Chondrocyte (in vitro differentiated cells): ENCODE data around the gene OVCA2. TPM values are rescaled to one million over a fixed set of nuclear protein-coding genes. Genes with fewer than 3 reads are reported as not detected.

Experiments
- DNase-seq: peaks from one replicate; pipeline ENCODE4 v3.0.0; 2021; ENCODE audit warnings: mixed read lengths, low spot score
- H3K27ac Mint-ChIP-seq: one replicate; pipeline ENCODE4 v1.8.0; 2021; ENCODE audit warnings: mild to moderate bottlenecking, moderate library complexity, mixed read lengths; ENCODE audit not compliant: unreplicated experiment
- H3K27me3 Mint-ChIP-seq: 2 replicates; pipeline ENCODE4 v1.8.0; 2021; ENCODE audit warnings: low read depth, mixed read lengths
- H3K36me3 Mint-ChIP-seq: 2 replicates; pipeline ENCODE4 v1.8.0; 2021; ENCODE audit warnings: low read depth, mixed read lengths
- H3K4me1 Mint-ChIP-seq: 2 replicates; pipeline ENCODE4 v1.8.0; 2021; ENCODE audit warnings: low read depth, mild to moderate bottlenecking, mixed read lengths
- H3K4me3 Mint-ChIP-seq: one replicate; pipeline ENCODE4 v1.8.0; 2021; ENCODE audit warnings: mild to moderate bottlenecking, moderate library complexity, mixed read lengths; ENCODE audit not compliant: unreplicated experiment
- H3K9me3 Mint-ChIP-seq: 2 replicates; pipeline ENCODE4 v1.8.0; 2021; ENCODE audit warnings: low read depth, mixed read lengths
- total RNA-seq: library from RNA; stranded (reverse); gene quantifications from 3 replicates; pipeline ENCODE4 v1.2.1, GENCODE V29; 2021
- TF ChIP-seq, protein P1 (sequence below): fragments of 200-600 bp; sonication (generic); IDR thresholded peaks from 2 replicates; pipeline ENCODE4 v1.5.0; 2021; ENCODE audit warnings: antibody characterized with exemption, mild to moderate bottlenecking, moderate library complexity

The OVCA2 gene
- total RNA-seq, 1 donor from 2014 or later, result 30.1 TPM

DNA sequence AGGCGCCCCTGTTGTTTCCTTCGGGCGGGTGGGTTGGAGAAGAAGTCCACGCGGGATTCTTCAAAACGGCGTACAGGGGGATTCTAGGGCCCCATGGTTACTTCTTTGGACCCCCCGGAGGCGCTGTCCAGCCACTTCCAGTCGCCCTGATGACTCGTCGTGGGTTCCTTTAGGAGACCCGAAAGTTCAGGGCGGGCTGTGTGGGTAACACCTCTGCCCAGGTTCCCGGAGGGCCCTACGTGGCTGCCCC, 12.4 kb downstream of the OVCA2 start:
- no peak for DNase-seq
- H3K4me3 Mint-ChIP-seq, result peak overlapping the region; percentile 62
- H3K36me3 Mint-ChIP-seq, result no peaks in the 10 kb centered on the region
- H3K4me1 Mint-ChIP-seq, result peaks cover 13% of the 10 kb centered on the region
- TF ChIP-seq, protein P1, sequence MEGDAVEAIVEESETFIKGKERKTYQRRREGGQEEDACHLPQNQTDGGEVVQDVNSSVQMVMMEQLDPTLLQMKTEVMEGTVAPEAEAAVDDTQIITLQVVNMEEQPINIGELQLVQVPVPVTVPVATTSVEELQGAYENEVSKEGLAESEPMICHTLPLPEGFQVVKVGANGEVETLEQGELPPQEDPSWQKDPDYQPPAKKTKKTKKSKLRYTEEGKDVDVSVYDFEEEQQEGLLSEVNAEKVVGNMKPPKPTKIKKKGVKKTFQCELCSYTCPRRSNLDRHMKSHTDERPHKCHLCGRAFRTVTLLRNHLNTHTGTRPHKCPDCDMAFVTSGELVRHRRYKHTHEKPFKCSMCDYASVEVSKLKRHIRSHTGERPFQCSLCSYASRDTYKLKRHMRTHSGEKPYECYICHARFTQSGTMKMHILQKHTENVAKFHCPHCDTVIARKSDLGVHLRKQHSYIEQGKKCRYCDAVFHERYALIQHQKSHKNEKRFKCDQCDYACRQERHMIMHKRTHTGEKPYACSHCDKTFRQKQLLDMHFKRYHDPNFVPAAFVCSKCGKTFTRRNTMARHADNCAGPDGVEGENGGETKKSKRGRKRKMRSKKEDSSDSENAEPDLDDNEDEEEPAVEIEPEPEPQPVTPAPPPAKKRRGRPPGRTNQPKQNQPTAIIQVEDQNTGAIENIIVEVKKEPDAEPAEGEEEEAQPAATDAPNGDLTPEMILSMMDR, result no peak
- H3K27ac Mint-ChIP-seq, result no peak overlapping the region
- no peaks in the 10 kb centered on the region for H3K9me3 Mint-ChIP-seq
- no peaks in the 10 kb centered on the region for H3K27me3 Mint-ChIP-seq

DNA sequence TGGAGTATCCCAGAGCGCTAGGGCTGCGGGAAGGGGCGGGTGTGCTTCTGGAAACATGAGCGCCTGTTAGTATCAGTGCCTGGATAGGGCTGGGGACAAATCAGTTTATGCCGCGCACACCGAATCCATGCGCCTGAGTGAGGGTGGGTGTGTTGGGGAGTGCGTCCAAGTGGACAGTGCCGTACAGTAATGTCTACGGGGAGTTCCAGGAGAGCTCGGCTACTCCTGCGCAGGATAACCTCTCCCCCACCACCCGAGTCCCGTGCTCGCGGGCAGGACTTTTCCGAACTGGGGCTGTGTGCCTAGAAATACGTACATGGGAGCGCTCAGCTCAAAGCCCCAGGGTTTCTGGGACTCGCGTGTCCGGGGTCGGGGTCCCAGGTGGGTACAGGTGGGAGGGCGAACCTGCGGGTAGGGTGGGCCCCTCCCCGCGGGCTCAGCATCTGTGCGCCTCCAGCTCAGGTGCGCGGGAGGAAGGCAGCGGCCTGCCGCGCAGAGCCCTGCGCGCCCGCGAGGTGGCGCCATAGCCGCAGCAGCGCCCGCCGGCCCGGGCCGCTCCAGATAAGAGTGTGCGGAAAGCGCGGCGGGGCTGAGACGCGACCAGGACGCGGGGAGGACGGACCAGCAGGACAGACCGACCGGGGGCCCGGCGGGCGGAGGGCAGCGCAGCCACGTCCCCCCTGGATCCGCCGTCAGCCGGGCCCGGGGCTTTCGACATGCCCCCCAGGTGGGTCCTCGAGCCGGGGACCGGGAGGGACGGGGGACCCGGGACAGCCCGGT, 12.9 kb downstream of the OVCA2 start, which contains the start of gene HIC1:
Gene HIC1, plus strand, starts transcription at position 592 of the 780 bp plus-strand sequence. CDS start 1,588 bp downstream, outside the sequence.
- no peaks in the 10 kb centered on the region for H3K36me3 Mint-ChIP-seq
- TF ChIP-seq, protein P1, result peak; percentile 96
- DNase-seq, result no peak
- H3K27me3 Mint-ChIP-seq, result no peaks in the 10 kb centered on the region
- H3K27ac Mint-ChIP-seq, result no peak within 1 kb of the TSS
- H3K4me1 Mint-ChIP-seq, result peaks cover 10% of the 10 kb centered on the region
- no peaks in the 10 kb centered on the region for H3K9me3 Mint-ChIP-seq
- H3K4me3 Mint-ChIP-seq, result peak within 1 kb of the TSS; percentile 62

DNA sequence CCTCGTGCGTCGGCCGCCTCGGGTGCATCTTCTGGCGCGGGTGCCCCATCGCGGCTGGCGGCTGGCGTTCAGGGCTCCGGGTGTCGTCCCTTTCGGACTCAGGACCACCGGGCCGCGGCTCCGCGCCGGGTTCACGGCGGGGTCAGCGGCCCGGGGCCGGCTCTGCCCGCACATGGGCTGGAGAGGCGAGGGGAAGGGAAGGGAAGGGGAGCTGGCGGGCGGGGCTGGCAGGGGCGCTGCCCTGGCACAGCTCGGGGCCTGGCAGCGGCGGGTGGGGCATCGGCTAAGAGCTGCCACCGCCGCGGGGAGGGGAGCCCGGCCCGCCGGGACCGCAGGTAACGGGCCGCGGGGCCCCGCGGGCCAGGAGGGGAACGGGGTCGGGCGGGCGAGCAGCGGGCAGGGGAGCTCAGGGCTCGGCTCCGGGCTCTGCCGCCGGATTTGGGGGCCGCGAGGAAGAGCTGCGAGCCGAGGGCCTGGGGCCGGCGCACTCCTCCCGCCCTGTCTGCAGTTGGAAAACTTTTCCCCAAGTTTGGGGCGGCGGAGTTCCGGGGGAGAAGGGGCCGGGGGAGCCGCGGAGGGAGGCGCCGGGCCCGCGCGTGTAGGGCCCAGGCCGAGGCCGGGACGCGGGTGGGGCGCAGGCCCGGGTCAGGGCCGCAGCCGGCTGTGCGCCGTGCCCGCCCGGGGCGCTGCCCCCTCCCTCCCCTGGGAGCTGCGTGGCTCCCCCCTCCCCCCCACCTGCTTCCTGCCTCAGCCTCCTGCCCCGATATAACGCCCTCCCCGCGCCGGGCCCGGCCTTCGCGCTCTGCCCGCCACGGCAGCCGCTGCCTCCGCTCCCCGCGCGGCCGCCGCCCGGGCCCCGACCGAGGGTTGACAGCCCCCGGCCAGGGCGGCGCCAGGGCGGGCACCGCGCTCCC, 13.7 kb downstream of the OVCA2 start:
- Mint-ChIP-seq H3K27me3 (no peaks in the 10 kb centered on the region), H3K36me3 (no peaks in the 10 kb centered on the region), H3K4me1 (peaks cover 15% of the 10 kb centered on the region), H3K27ac (no peak overlapping the region), H3K4me3 (peak overlapping the region; percentile 63), H3K9me3 (no peaks in the 10 kb centered on the region)
- no peak for DNase-seq
- TF ChIP-seq, protein P1, result no peak

DNA sequence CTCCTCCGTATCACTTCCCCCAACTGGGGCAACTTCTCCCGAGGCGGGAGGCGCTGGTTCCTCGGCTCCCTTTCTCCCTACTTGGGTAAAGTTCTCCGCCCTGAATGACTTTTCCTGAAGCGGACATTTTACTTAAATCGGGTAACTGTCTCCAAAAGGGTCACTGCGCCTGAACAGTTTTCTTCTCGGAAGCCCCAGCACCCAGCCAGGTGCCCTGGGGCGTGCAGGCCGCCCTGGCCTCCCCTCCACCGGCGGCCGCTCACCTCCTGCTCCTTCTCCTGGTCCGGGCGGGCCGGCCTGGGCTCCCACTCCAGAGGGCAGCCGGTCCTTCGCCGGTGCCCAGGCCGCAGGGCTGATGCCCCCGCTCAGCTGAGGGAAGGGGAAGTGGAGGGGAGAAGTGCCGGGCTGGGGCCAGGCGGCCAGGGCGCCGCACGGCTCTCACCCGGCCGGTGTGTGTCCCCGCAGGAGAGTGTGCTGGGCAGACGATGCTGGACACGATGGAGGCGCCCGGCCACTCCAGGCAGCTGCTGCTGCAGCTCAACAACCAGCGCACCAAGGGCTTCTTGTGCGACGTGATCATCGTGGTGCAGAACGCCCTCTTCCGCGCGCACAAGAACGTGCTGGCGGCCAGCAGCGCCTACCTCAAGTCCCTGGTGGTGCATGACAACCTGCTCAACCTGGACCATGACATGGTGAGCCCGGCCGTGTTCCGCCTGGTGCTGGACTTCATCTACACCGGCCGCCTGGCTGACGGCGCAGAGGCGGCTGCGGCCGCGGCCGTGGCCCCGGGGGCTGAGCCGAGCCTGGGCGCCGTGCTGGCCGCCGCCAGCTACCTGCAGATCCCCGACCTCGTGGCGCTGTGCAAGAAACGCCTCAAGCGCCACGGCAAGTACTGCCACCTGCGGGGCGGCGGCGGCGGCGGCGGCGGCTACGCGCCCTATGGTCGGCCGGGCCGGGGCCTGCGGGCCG, 14.7 kb downstream of the OVCA2 start:
- peaks cover 2% of the 10 kb centered on the region for H3K36me3 Mint-ChIP-seq
- peaks cover 17% of the 10 kb centered on the region for H3K4me1 Mint-ChIP-seq
- H3K9me3 Mint-ChIP-seq, result no peaks in the 10 kb centered on the region
- no peak overlapping the region for H3K27ac Mint-ChIP-seq
- peak overlapping the region; percentile 63 for H3K4me3 Mint-ChIP-seq
- H3K27me3 Mint-ChIP-seq, result no peaks in the 10 kb centered on the region
- no peak for DNase-seq
- TF ChIP-seq, protein P1, result peak; percentile 9
